Body of pancreas (tissue), 4 donors: Measurements from ENCODE around the gene PTGES2.

Experiments used
- CTCF ChIP-seq, 7 experiments: fragments of 450-650 bp in 4 of 7; fragments of 200-600 bp in 3 of 7; sonication (generic) in 3 of 7; IDR thresholded peaks; one replicate each; pipeline ENCODE4 v1.5.1; 2016 to 2019; ENCODE audit warnings: antibody characterized with exemption in 7 of 7
- POLR2A ChIP-seq, 3 donors: fragments of 450-650 bp; IDR thresholded peaks; one replicate each; pipeline ENCODE4 v1.6.1; 2016; ENCODE audit warnings: antibody characterized with exemption in 3 of 3, mild to moderate bottlenecking in 2 of 3

DNA sequence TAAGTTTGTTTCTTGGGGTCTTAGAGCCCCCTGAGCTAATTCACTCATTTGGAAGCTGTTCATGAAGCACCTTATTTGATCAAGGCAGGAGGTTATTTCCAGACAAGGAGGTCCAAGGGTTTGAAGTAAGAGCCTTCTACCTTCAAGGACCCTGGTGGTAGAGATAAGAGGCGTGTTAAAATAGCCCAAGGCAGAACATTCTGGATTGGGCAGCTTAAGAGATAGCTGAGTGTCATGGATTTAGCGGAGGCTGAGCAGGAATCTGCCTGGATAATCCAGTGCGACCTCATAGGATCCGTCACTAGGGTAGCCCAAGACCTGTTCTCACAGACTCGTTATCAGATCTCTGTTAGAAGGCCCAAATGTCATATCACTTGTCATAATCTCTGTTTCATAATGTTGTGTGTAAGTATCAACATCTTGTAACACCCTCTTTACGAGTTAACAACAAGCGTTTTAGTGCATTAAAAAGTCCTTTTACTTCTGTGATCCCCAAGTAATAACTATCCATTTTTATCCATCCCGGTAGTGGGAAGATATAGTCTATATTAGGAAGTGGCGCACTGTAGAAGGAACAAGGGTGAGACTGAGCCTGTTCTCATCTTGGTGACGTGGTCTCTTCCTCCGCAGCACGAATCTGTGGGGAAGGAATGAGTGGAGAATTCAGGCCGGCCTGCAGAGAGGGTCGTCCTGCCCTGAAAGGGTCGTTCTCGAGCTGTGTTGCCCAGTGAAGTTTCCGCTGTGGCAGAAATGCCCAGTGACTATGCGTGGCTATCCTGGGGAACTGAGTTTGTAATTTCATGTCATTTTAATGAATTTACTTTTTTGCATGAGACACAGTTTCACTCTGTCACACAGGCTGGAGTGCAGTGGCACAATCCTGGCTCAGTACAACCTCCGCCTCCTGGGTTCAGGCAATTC, 30.7 kb downstream of the PTGES2 start:
- no peak for TF ChIP-seq CTCF (IDR thresholded peaks at IDR 0.05)
- no peak for TF ChIP-seq POLR2A (IDR thresholded peaks at IDR 0.05)
